GM13977 (cell line): ENCODE measurements around the gene PEAK1.
A peak's percentile ranks its signal among the peaks of the same experiment; 100 is the strongest.
"Not testable (repeated sequence)": the region's sequence is repeated elsewhere in the genome, so short reads cannot be mapped to it uniquely, and the experiment has no call there.

Experiments
- DNase-seq: peaks from one replicate; pipeline ENCODE4 v3.0.0; 2012; ENCODE audit warnings: low spot score
- in situ Hi-C: fragments of 300-500 bp; cut with MboI; formaldehyde crosslinking; loops from one replicate; pipeline ENCODE4 v1.12.0; 2022; ENCODE audit warnings: low sequenced_read_pairs, low pct_unique_long_range_greater_than_20kb, mixed read lengths, inconsistent platforms; ENCODE audit not compliant: unreplicated experiment
- TF ChIP-seq, protein P1 (sequence below): IDR thresholded peaks from 2 replicates; pipeline ENCODE4 v1.5.1; 2012; ENCODE audit warnings: mild to moderate bottlenecking, control low read depth; ENCODE audit not compliant: insufficient read depth; ENCODE audit errors: extremely low read depth, missing control alignments

Gene PEAK1

DNA sequence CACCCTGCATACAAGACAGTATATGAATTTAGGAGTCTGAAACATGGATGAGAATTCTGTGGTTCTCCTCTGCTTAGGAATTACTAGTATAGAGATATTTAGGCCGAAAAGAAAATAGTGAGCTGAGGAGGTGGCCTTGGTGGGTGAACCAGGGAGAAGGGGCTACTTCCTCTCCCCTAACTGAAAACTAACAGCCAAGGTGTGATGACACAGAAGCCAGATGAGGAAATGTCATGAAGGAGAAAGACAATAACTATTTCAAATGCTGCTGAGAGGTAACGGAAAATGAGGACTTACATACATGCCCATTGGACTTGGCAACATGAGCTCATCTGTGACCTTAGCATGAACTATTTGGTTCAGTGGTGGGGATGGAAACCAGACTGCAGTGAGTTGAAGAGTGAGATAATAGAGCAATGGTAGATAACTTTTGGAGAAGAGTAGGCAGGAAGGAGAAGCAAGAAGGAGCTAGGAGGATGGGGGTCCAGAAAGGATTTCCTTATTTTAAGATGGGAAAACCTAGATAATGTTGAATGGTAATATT lies 234.6 kb downstream of the PEAK1 start:
- TF ChIP-seq, protein P1, sequence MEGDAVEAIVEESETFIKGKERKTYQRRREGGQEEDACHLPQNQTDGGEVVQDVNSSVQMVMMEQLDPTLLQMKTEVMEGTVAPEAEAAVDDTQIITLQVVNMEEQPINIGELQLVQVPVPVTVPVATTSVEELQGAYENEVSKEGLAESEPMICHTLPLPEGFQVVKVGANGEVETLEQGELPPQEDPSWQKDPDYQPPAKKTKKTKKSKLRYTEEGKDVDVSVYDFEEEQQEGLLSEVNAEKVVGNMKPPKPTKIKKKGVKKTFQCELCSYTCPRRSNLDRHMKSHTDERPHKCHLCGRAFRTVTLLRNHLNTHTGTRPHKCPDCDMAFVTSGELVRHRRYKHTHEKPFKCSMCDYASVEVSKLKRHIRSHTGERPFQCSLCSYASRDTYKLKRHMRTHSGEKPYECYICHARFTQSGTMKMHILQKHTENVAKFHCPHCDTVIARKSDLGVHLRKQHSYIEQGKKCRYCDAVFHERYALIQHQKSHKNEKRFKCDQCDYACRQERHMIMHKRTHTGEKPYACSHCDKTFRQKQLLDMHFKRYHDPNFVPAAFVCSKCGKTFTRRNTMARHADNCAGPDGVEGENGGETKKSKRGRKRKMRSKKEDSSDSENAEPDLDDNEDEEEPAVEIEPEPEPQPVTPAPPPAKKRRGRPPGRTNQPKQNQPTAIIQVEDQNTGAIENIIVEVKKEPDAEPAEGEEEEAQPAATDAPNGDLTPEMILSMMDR, result no peak
- in situ Hi-C loops, result loop anchor here (5.0 kb wide), 1 partner anchor 312 kb away; no protein-coding TSS in a partner anchor
- DNase-seq, result no peak

DNA sequence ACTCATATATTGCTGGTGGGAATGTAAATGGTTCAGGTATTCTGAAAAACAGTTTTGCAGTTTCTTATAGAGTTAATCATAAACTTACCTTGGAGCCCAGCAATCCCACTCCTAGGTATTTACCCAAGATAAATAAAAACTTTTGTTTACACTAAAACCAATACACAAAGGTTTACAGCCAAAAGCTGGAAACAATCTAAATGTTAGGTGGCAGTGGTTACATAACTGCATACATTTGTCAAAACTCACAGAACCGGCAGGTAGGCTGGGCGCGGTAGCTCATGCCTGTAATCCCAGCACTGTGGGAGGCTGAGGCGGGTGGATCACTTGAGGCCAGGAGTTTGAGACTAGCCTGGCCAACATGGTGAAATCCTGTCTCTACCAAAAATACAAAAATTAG lies 235.6 kb downstream of the PEAK1 start:
- DNase-seq, in situ Hi-C loops: not testable (repeated sequence)

DNA sequence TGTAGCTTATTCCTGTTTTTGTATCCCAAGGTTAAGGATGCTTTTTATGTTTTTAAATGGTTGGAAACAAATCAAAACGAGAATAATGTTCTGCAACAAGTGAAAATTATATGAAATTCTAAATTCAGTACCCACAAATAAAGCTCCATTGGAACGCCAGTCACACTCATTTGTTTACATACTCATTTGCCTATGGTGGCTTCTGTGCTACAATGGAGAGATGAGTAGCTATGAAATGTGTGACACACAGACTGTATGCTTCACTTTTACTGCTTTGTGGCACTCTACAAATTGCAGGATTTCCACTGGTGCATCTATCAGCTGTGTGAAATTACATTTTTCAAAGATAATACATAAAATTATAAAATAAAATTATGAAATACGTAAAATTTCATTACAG lies 236.8 kb downstream of the PEAK1 start:
- TF ChIP-seq, protein P1, result no peak
- no peak for DNase-seq
- in situ Hi-C loops, result no loop called here

DNA sequence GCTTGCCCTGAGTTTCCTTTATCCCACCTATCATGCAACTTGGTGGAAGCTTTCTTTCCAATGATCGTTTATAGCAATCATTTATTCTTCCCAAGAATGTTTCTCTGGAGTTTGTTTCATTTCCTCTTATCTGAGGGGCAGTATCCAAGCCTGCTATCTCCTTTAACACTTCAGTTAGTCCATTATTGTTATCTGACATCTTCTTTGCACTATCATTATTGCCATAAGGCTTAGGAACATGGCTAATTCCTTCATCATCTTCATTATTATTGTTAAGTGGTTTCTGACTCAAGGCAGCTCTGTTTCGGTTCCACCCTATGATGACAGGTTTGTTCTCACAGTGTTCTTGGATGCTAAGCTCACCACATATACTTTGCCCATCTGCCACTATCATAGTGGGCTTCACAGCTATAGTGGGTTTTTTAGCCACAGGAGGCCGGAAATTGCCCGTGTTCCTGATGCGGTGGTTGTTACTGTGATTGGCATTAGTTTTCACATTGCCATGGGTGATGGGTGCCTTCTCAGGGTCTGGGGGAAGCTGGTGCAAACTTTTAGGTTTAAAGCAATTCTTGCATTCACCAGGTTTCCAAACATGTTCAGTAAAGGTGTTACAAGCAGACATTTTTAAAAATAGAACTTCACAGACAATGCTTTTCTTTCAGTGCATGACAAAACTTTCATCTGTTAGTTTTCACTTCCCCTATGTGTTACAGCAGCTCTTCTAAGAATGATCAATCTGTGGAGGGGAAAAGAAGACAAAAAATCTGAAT lies 238.4 kb downstream of the PEAK1 start:
- TF ChIP-seq, protein P1, result no peak
- peak; percentile 43 for DNase-seq
- in situ Hi-C loops, result no loop called here

DNA sequence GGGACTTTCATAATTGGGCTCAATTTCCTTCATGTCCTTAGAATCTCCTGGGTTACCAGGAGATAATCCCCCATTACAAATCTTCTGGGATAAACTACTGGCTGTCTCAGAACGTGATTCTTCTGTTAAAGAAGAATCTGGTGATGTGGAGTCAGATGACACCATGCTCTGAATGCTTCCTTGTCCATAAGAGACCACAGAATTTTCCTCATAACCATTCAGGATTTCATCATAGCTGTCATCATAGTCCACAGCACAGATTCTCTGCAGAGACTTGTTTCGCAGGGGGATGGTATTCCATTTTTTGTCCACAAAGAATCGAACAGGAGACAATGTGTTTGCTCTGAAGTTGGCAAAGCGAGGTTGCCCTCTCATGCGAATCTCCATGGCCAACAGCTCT lies 239.1 kb downstream of the PEAK1 start:
- no peak for DNase-seq
- TF ChIP-seq, protein P1, result no peak
- in situ Hi-C loops, result no loop called here

DNA sequence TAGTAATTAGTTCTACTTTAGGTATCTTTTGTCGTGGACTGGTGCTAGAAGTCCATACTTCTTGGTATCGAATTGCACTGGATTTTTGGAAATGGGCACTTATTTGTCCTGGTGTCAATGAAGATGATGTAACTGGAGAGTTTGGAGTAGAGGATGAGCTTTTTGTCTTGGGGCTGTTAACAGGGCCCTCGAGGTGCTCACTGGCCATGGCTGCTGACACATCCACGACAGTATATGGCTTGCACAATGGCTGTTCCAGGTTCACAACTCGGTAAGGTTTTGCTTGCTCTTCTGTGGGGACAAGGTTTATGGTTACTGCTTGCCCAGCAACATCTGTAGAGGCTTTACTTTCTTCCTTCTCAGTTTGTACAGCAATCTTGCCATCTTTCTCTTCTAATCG lies 239.6 kb downstream of the PEAK1 start:
- TF ChIP-seq, protein P1, result no peak
- DNase-seq, result no peak

DNA sequence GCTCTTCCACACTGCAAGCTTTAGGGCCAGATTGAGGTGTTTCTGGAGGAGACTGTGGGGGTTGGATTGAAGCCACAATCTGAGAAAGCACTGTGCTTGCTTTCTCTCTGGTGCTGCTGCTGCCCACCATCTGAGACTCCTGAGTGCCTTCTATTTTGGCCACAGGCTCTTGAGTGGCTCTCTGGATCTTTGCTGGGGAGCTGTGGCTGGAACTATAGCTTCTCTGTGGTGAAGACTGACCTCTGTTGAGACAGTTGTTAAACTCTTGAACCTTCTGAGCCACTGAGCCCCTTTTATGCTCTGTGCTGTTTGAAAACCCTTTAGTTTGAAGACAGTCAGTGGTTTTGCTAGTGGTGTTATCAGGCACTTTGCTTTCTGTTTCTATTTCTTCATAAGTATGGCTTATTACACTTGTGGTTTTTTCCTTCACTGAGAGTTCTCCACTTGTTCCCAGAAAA lies 240.3 kb downstream of the PEAK1 start:
- TF ChIP-seq, protein P1, result peak; percentile 27
- in situ Hi-C loops, result loop anchor here (10.0 kb wide), 1 partner anchor 55 kb away; no protein-coding TSS in a partner anchor
- DNase-seq, result peak; percentile 31

More for the DNA sequence above, 239.6 kb downstream of the PEAK1 start:
- in situ Hi-C loops, result no loop called here
